ENCODE data around the gene JMY. TPM values are rescaled to one million over a fixed set of nuclear protein-coding genes. Genes with fewer than 3 reads are reported as not detected.
A peak's percentile ranks its signal among the peaks of the same experiment; 100 is the strongest.

Gene JMY, protein sequence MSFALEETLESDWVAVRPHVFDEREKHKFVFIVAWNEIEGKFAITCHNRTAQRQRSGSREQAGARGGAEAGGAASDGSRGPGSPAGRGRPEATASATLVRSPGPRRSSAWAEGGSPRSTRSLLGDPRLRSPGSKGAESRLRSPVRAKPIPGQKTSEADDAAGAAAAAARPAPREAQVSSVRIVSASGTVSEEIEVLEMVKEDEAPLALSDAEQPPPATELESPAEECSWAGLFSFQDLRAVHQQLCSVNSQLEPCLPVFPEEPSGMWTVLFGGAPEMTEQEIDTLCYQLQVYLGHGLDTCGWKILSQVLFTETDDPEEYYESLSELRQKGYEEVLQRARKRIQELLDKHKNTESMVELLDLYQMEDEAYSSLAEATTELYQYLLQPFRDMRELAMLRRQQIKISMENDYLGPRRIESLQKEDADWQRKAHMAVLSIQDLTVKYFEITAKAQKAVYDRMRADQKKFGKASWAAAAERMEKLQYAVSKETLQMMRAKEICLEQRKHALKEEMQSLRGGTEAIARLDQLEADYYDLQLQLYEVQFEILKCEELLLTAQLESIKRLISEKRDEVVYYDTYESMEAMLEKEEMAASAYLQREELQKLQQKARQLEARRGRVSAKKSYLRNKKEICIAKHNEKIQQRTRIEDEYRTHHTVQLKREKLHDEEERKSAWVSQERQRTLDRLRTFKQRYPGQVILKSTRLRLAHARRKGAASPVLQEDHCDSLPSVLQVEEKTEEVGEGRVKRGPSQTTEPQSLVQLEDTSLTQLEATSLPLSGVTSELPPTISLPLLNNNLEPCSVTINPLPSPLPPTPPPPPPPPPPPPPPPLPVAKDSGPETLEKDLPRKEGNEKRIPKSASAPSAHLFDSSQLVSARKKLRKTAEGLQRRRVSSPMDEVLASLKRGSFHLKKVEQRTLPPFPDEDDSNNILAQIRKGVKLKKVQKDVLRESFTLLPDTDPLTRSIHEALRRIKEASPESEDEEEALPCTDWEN
- 10 to 100 TPM in 7 of 9 donors, 1 to 10 TPM in 2; 6.1 to 16.4 (median 10.7) TPM for total RNA-seq
- 1 to 10 TPM; 2.9 to 8.0 (median 7.3) TPM for polyA plus RNA-seq
- long read RNA-seq, donor 1, full-length matches to known transcripts, result 1 of 33 reads
- long read RNA-seq, donor 1, partial matches to known transcripts, result 32 of 33 reads
- long read RNA-seq, donor 1, other reads (novel, unspliced or antisense), result 0 of 33 reads
- long read RNA-seq, donor 2, full-length matches to known transcripts, result 1 of 18 reads
- long read RNA-seq, donor 2, partial matches to known transcripts, result 17 of 18 reads
- long read RNA-seq, donor 2, other reads (novel, unspliced or antisense), result 0 of 18 reads
- long read RNA-seq, donor 3, result 0 reads
- long read RNA-seq, donor 4, partial matches to known transcripts, result 2 of 3 reads
- long read RNA-seq, donor 4, other reads (novel, unspliced or antisense), result 1 of 3 reads
- long read RNA-seq, donor 5, partial matches to known transcripts, result 2 of 2 reads
- long read RNA-seq, donor 5, other reads (novel, unspliced or antisense), result 0 of 2 reads
- long read RNA-seq, donor 6, result 0 reads
- long read RNA-seq, donor 7, partial matches to known transcripts, result 14 of 14 reads
- long read RNA-seq, donor 7, other reads (novel, unspliced or antisense), result 0 of 14 reads
- long read RNA-seq, donor 8, partial matches to known transcripts, result 34 of 34 reads
- long read RNA-seq, donor 8, other reads (novel, unspliced or antisense), result 0 of 34 reads
- long read RNA-seq, donor 9, partial matches to known transcripts, result 33 of 33 reads
- long read RNA-seq, donor 9, other reads (novel, unspliced or antisense), result 0 of 33 reads
- long read RNA-seq, donor 10, result 0 reads

DNA sequence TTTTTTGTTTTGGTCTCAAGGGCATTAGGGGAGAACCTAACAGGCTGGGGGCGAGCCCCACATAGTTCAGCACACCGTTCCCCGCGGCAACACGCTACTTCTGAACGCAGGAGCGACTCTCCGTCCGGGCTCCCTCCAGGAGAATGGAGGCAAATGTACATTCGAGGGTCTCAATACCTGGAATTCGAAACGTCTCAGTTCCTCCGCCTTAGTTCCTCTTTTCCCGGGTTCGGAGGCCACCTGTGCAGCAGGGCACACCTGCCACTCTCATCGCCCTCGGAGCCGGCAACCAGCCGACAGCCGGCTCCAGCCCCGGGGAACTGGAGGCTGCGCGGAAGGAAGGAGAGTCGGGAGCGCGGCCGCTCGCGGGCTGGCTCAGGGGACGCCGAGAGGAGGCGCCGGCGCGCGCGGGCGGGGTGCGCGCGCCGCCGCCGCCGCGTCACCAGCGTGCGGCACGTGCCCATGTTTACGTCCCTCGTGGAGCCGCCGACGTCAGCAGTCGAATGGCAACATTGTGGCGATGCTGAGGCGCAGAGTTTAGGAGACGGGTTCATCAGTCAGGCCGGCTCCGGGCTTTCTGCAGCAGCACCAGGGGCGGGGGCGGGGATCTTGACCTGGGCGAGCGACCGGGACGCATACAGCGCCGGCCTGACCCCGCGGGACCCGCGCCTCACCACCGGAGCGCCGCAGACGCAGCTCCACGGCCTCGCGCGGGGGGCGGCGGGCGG is at the start of gene JMY:
TSS of gene JMY (plus strand) at position 498 of the 728 bp plus-strand sequence. CDS start 520 bp downstream, outside the sequence.
- Histone ChIP-seq H3K27ac (peak within 1 kb of the TSS; percentile 13 to 96 (median 94)), H3K27me3 (no peaks in the 10 kb centered on the region), H3K4me3 (peak within 1 kb of the TSS; percentile 64 to 98 (median 84)), H3K4me1 (replicated peaks in 1 of 2) (peaks cover 28 to 31% of the 10 kb centered on the region in 2 donors), H3K9me3 (replicated peaks in 1 of 3) (no peaks in the 10 kb centered on the region), H3K36me3 (replicated peaks in 1 of 2) (no peaks in the 10 kb centered on the region)
- 0% methylated on average over 10 to 83 of the region's 83 CpGs for whole genome bisulfite sequencing, 4 donors
- intact Hi-C loops (cut with DNase I), result no loop called here
- DNase-seq, result peak; percentile 81 to 94 (median 89)
- TF ChIP-seq, protein P1, sequence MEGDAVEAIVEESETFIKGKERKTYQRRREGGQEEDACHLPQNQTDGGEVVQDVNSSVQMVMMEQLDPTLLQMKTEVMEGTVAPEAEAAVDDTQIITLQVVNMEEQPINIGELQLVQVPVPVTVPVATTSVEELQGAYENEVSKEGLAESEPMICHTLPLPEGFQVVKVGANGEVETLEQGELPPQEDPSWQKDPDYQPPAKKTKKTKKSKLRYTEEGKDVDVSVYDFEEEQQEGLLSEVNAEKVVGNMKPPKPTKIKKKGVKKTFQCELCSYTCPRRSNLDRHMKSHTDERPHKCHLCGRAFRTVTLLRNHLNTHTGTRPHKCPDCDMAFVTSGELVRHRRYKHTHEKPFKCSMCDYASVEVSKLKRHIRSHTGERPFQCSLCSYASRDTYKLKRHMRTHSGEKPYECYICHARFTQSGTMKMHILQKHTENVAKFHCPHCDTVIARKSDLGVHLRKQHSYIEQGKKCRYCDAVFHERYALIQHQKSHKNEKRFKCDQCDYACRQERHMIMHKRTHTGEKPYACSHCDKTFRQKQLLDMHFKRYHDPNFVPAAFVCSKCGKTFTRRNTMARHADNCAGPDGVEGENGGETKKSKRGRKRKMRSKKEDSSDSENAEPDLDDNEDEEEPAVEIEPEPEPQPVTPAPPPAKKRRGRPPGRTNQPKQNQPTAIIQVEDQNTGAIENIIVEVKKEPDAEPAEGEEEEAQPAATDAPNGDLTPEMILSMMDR (IDR thresholded peaks at IDR 0.05), result peak in 1 of 6 experiments; percentile 2
- TF ChIP-seq POLR2A (IDR thresholded peaks at IDR 0.05), result peak; percentile 56 to 87

DNA sequence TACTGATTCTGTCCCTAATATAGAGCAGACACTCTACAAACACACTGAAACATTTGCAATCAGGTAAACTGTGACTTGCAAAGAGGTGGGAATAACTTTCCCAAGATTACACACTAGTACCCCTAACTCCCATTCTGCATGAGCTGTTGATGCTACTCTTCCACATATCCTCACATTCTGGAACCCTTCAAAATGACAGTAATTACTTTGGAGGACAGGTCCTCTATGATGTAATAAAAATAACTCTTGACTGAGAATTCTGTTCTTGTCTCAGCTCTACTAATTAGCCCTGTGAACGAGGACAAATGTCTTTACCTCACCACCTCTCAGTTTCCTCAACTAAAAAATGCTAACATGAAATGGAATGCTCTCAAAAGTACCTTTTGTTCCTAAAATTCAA is 49.5 kb upstream of the JMY start:
- TF ChIP-seq POLR2A (IDR thresholded peaks at IDR 0.05), result no peak
- TF ChIP-seq, protein P1 (IDR thresholded peaks at IDR 0.05), result no peak
- Histone ChIP-seq H3K36me3 (replicated peaks in 1 of 2) (no peaks in the 10 kb centered on the region), H3K4me1 (replicated peaks in 1 of 2) (no peaks in the 10 kb centered on the region), H3K27ac (no peak overlapping the region), H3K4me3 (no peak overlapping the region), H3K9me3 (replicated peaks in 1 of 3) (no peaks in the 10 kb centered on the region), H3K27me3 (no peaks in the 10 kb centered on the region)
- intact Hi-C loops (cut with DNase I), result no loop called here
- WGBS, 4 donors, result 47 to 79% (median 66%) methylated on average over 1 of the region's 1 CpG
- DNase-seq, result no peak

- DNase-seq, result peak in 1 of 7 donors; percentile 12
- no peak overlapping the region for H3K27ac ChIP-seq
- H3K9me3 ChIP-seq (replicated peaks in 1 of 3), result no peaks in the 10 kb centered on the region
- TF ChIP-seq POLR2A (IDR thresholded peaks at IDR 0.05), result no peak
- TF ChIP-seq, protein P1 (IDR thresholded peaks at IDR 0.05), result no peak
- no peak overlapping the region for H3K4me3 ChIP-seq
- no peaks in the 10 kb centered on the region for H3K27me3 ChIP-seq
- H3K4me1 ChIP-seq (replicated peaks in 1 of 2), result no peaks in the 10 kb centered on the region
- intact Hi-C loops (cut with DNase I), result no loop called here
- no peaks in the 10 kb centered on the region for H3K36me3 ChIP-seq (replicated peaks in 1 of 2)
- WGBS, 4 donors, result 80 to 88% (median 82%) methylated on average over 6 to 8 of the region's 8 CpGs
These were observed 46.3 kb upstream of the JMY start for GRCh38 chr5:79189439-79190234.
